Heart left ventricle (tissue), 16 donors: Measurements from ENCODE around the gene YWHAQ. TPM values are rescaled to one million over a fixed set of nuclear protein-coding genes. Genes with fewer than 3 reads are reported as not detected.
A peak's percentile ranks its signal among the peaks of the same experiment; 100 is the strongest.

Experiments used
- ATAC-seq, 4 donors: fragments of 200-7000 bp; cut with Tn5 transposase; one replicate each; pipeline ENCODE4 v1.9.1; 2020 to 2022; ENCODE audit warnings: moderate library complexity in 4 of 4, mild to moderate bottlenecking in 3 of 4, moderate number of reproducible peaks in 1 of 4
- DNase-seq, 5 donors: peaks; one replicate each; pipeline ENCODE4 v3.0.0-alpha.2; 2020
- H3K27ac ChIP-seq, 12 donors: fragments of 200-600 bp; sonication (generic) in 4 of 12; one replicate each; pipeline versions ENCODE4 v1.5.0 to v1.8.0; 2016 to 2022; ENCODE audit warnings: mild to moderate bottlenecking in 2 of 12
- H3K27me3 ChIP-seq, 9 donors: fragments of 200-600 bp; sonication (generic) in 2 of 9; one replicate each; pipeline versions ENCODE4 v1.5.1 to v1.8.0; 2016 to 2022; ENCODE audit warnings: mild to moderate bottlenecking in 3 of 9
- H3K36me3 ChIP-seq, 9 donors: fragments of 200-600 bp; sonication (generic) in 2 of 9; one replicate each; pipeline versions ENCODE4 v1.5.0 to v1.8.0; 2018 to 2022; ENCODE audit warnings: mild to moderate bottlenecking in 2 of 9
- H3K4me1 ChIP-seq, 12 donors: fragments of 200-600 bp; sonication (generic) in 4 of 12; one replicate each; pipeline versions ENCODE4 v1.5.0 to v1.8.0; 2016 to 2022; ENCODE audit warnings: mild to moderate bottlenecking in 3 of 12
- H3K4me3 ChIP-seq, 12 donors: fragments of 200-600 bp; sonication (generic) in 4 of 12; one replicate each; pipeline versions ENCODE4 v1.5.0 to v1.8.0; 2017 to 2022; ENCODE audit warnings: mild to moderate bottlenecking in 9 of 12, moderate library complexity in 4 of 12
- H3K9me3 ChIP-seq, 12 donors: fragments of 200-600 bp; sonication (generic) in 4 of 12; one replicate each; pipeline versions ENCODE4 v1.5.0 to v1.8.0; 2016 to 2022; ENCODE audit warnings: mild to moderate bottlenecking in 1 of 12
- CTCF ChIP-seq, 12 donors: fragments of 200-600 bp; sonication (generic) in 4 of 12; IDR thresholded peaks; one replicate each; pipeline versions ENCODE4 v1.5.0 to v1.8.0; 2018 to 2022; ENCODE audit warnings: antibody characterized with exemption in 12 of 12, mild to moderate bottlenecking in 5 of 12
- POLR2A ChIP-seq, 2 donors: fragments of 450-650 bp; IDR thresholded peaks; one replicate each; pipeline ENCODE4 v1.6.1; 2017; ENCODE audit warnings: antibody characterized with exemption in 2 of 2, mild to moderate bottlenecking in 2 of 2, moderate library complexity in 2 of 2
- WGBS, 4 donors: extraction: QIAGEN DNeasy Blood & Tissue Kit in 2 of 4; methylation state at CpG; one replicate each; pipeline versions ENCODE4 v1.1.5 to v1.1.7; 2013 to 2018; 5-methylcytosine and 5-hydroxymethylcytosine counted together
- intact Hi-C, 10 donors: fragments of 100-400 bp; cut with DNase I; formaldehyde crosslinking; loops; one replicate each; pipeline versions ENCODE4 v1.11.1 to v1.14.2; 2022
- polyA plus RNA-seq, 2 donors: library from polyadenylated mRNA; stranded (reverse); fragments of 200-250 nt; gene quantifications; one replicate each; pipeline ENCODE4 v1.2.3, GENCODE V29; 2013
- total RNA-seq, 9 donors: library from RNA; depleted of rRNA in 2 of 9; stranded (reverse); fragments of >200 nt in 2 of 9; fragmentation: NEBNext Ultra II Directional in 3 of 9; extraction: Animal tissue kit (Norgen Biotek cat#: 25700) in 3 of 9; gene quantifications; one replicate each; pipeline versions ENCODE4 v1.1.0 to v1.2.4, GENCODE V29; 2016 to 2023
- donor health status: ischemic (EF 13 %, LVEDD 7.1; RV severe dilation, severe dysfunction).
- donor health status: healthy with polysubstance abuse.
- donor health status: DM: no; HTN: yes; CAD: no.
- donor health status: DM: no; HTN: no; CAD: no.
- donor health status: ischemic (EF 25% LVEDD 6.9; RV normal size, moderate dysfunction).
- donor health status: ischemic (EF 25% LVEDD 5.7; RV mildly dilated, moderate dysfunction).
- donor health status: healthy.
- donor health status: DM: yes; HTN: yes; CAD: no.
- donor health status: ischemic (EF 35%, LVEDD 5.7; RV mildly dilated, moderate dysfunction).
- donor health status: nonischemic (EF 11% LVEDD 7.7; RV severe dilation, severe dysfunction).
- donor health status: DM: yes; HTN: yes; CAD: no.
- donor health status: PGD.
- donor health status: ischemic (EF 29% LVEDD 5.4; RV normal size, mild dysfunction).
- donor health status: nonischemic (EF 23%, LVEDD 6.1; RV moderate dilation, normal function).

YWHAQ gene
- total and polyA plus RNA-seq, 11 donors = 91.0 to 310 (median 213) TPM

DNA sequence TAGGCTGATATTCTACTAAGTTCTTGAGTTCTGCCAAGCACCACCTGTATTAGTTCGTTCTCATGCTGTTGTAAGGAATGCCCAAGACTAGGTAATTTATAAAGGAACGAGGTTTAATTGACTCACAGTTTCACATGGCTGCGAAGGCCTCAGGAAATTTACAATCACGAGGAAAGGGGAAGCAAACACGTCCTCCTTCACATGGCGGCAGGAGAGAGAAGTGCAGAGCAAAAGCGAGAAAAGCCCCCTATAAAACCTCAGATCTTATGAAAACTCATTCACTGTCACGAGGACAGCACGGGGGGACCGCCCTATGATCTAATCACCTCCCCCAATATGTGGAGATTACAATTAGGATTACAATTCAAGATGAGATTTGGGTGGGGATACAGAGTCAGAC, 47.7 kb upstream of the YWHAQ start:
- H3K36me3 ChIP-seq = no peaks in the 10 kb centered on the region
- TF ChIP-seq CTCF (IDR thresholded peaks at IDR 0.05) (no peak), POLR2A (IDR thresholded peaks at IDR 0.05) (no peak)
- H3K27me3 ChIP-seq = no peaks in the 10 kb centered on the region
- DNase-seq (no peak), ATAC-seq (no peak)
- WGBS, 4 donors = 90 to 95% (median 92%) methylated on average over 10 of the region's 10 CpGs
- H3K9me3 ChIP-seq = no peaks in the 10 kb centered on the region
- H3K27ac ChIP-seq = no peak overlapping the region
- intact Hi-C loops = no loop called here
- no peak overlapping the region for H3K4me3 ChIP-seq
- H3K4me1 ChIP-seq = peaks cover 0 to 19% (median 0%) of the 10 kb centered on the region in 12 donors

GRCh38 chr2:9675415-9676351, 44.9 kb upstream of the YWHAQ start:
- no peaks in the 10 kb centered on the region for H3K27me3 ChIP-seq
- TF ChIP-seq CTCF (IDR thresholded peaks at IDR 0.05) = no peak
- no peak for TF ChIP-seq POLR2A (IDR thresholded peaks at IDR 0.05)
- peak in 3 of 4 donors; percentile 36 to 58 (median 54) for ATAC-seq
- peaks cover 0 to 10% (median 0%) of the 10 kb centered on the region in 12 donors for H3K4me1 ChIP-seq
- H3K36me3 ChIP-seq = no peaks in the 10 kb centered on the region
- no peak for DNase-seq
- H3K27ac ChIP-seq = no peak overlapping the region
- H3K4me3 ChIP-seq = no peak overlapping the region
- intact Hi-C loops = no loop called here
- WGBS, 4 donors = 50 to 60% (median 59%) methylated on average over 13 to 14 of the region's 14 CpGs
- H3K9me3 ChIP-seq = no peaks in the 10 kb centered on the region

- Histone ChIP-seq H3K27me3 (no peaks in the 10 kb centered on the region), H3K36me3 (no peaks in the 10 kb centered on the region), H3K4me1 (peaks cover 0 to 10% (median 0%) of the 10 kb centered on the region in 12 donors), H3K4me3 (no peak overlapping the region), H3K9me3 (no peaks in the 10 kb centered on the region), H3K27ac (no peak overlapping the region)
- no peak for DNase-seq
- intact Hi-C loops = no loop called here
- no peak for ATAC-seq
- TF ChIP-seq POLR2A (IDR thresholded peaks at IDR 0.05) (no peak), CTCF (IDR thresholded peaks at IDR 0.05) (no peak)
- WGBS, 4 donors = 92 to 94% (median 92%) methylated on average over 5 of the region's 5 CpGs
Measured at GRCh38 chr2:9674891-9675414, 44.2 kb upstream of the YWHAQ start.

GRCh38 chr2:9673914-9674481, 43.2 kb upstream of the YWHAQ start:
- 55 to 84% (median 68%) methylated on average over 6 of the region's 6 CpGs for WGBS, 4 donors
- H3K4me3 ChIP-seq = no peak overlapping the region
- no peak for ATAC-seq

More at GRCh38 chr2:9673914-9674481, 43.2 kb upstream of the YWHAQ start:
- H3K27me3 ChIP-seq = no peaks in the 10 kb centered on the region
- H3K4me1 ChIP-seq = peaks cover 0 to 10% (median 0%) of the 10 kb centered on the region in 12 donors
- H3K36me3 ChIP-seq = no peaks in the 10 kb centered on the region
- intact Hi-C loops = no loop called here
- no peak for DNase-seq
- no peak overlapping the region for H3K27ac ChIP-seq
- TF ChIP-seq CTCF (IDR thresholded peaks at IDR 0.05) (no peak), POLR2A (IDR thresholded peaks at IDR 0.05) (no peak)
- no peaks in the 10 kb centered on the region for H3K9me3 ChIP-seq
